ENCODE measurements around the gene ONECUT3.

The ONECUT3 gene

GRCh38 chr19:1742989-1743696, 10.2 kb upstream of the ONECUT3 start:
- no peak for DNase-seq

GRCh38 chr19:1744133-1744665, 9.1 kb upstream of the ONECUT3 start:
- no peak for DNase-seq

DNA sequence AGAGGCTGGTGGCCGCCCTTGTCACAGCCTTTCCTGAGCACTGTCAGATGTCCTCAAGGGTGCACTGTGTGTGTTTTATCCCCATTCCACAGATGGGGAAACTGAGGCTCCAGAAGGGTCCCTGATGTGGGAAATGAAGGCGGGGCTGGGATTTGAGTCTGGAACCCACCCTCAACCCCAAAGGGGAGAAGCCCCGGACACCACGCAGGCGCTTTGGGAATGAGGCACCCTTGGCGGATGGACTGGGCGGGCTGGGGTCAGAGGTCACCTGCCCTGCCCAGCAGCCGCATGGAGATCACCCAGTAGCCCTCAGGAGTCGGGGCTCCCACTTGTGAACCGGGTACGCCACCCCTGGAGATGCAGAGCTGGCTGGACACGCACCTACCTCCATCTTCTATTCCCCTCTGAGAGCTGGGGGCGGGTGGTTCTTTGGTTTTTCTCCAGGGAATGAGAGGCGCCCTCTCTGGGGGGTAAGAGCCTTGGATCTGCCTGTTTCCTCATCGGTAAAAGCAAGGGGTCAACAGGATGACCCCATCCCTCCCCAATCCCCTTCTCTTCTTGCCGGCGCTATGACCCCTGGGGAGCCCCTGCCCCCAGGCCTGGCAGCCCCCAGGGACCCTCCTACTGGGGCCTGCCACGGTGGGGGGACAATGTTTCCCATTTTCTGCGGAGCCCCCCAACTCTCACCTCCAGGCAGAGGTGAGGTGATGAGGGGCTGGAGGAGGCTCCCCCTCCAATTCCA, 8.3 kb upstream of the ONECUT3 start:
- DNase-seq = no peak

DNA sequence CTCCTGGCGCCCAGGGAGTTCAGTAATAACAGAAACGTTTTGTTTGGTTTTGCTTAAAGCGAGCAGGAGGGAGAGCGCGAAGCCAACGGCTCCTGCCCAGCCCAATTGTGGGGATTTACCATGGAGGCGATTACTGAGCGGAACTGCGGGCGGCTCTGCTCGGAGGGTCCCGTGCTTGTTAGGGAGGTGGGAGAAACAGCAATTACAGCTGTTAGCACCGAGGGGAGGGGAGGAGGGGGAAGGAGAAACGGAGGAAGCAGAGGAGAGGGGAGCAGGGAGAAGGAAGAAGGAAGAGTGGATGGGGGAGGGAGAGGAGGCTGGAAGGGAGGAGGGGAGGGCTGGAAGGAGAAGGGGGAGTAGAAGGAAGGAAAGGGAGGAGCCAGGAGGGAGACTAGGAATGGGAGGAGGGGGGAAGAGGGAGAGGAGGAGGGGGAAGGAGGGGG, 7.7 kb upstream of the ONECUT3 start:
- no peak for DNase-seq

GRCh38 chr19:1746401-1747284, 6.7 kb upstream of the ONECUT3 start:
- DNase-seq = no peak

DNA sequence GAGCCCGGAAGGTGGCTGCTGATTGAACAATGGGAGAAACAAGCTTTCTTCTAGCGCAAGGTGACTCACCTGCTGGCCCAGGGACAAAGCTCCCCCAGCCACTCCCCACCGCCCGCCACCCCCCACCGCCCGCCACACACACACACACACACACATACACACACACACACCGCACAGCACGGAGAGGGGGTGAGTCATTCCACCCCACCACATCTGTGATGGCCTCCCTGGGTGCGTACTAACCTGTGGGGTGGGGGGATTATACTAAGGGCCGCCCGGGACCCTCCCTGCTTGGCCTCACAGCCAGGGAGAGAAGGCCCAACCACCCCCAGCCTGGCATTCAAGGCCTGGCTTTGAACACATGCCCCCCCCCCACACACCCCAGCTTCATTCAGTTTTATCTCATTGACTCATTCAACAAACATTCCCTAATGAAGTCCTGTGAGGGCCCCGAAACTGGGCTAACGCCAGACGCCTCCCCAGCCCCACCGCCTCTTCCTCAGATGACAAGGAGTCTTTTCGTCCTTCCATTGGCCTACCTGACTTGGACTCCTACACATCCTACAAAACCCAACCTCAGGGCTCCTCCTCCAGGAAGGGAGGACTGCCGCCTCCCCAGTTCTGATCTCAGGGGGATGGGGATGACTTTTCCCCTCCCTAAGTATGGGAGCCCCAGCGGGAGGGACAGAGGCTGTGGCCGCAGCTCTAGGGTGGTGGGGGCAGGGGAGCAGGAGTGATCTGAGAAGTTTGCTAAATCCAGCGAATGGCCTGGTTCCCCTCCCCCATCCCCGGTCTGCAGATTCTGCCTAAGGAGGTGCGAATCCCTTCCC, 5.8 kb upstream of the ONECUT3 start:
- DNase-seq = peak in 1 of 2 donors; percentile 56

GRCh38 chr19:1748115-1748872, 5.0 kb upstream of the ONECUT3 start:
- DNase-seq = no peak

- DNase-seq = no peak
Observed at GRCh38 chr19:1748873-1749341, 4.4 kb upstream of the ONECUT3 start.

DNA sequence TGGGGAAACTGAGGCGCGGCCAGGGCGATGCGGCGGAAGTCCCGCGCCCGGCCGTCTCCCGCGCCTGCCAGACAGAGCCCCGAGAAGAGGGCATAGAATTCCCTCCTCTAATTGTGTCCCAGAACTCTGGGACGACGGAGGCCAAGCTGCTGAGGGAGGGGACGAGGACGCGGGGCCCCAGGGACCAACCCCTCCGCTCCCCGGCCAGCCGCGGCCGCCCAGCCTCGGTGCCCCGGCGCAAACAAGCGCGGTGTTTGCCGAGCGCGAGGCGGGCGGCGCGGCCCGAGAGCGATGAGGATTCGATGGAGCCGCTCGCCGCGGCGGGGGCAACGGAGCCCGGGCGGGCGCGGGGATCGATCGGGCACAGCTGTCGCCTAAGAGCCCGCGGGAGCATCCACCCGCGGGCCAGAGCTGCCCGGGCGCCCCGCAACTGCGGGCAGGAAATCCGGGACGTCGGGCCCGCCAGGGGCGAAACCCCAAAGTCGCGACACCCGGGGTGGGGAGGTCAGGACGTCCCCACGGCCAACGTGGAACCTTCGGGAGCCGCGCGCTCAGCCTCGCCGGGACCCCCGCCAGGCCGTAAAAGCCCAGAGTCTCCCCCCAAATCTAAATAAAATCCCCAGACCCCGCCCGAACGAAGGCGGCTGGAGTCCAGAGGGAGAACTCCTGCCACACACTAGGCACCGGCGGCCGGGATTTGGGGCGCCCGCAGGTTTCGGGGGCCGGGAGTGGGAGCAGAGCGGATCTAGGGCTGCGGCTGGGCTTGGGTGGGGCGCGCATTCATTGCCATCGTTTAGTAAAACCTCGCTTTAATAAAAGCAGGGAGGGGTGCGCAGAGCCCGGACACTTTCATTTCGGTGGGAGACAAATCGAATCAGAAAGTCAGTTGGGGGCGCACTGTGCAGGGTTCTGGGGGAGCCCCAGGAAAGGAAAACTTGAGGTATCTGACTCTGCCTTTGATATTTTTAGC, 3.6 kb upstream of the ONECUT3 start:
- DNase-seq = no peak

- DNase-seq = no peak
Observed at GRCh38 chr19:1750343-1751021, 2.8 kb upstream of the ONECUT3 start.

GRCh38 chr19:1751367-1752008, 1.8 kb upstream of the ONECUT3 start:
- DNase-seq = no peak

DNA sequence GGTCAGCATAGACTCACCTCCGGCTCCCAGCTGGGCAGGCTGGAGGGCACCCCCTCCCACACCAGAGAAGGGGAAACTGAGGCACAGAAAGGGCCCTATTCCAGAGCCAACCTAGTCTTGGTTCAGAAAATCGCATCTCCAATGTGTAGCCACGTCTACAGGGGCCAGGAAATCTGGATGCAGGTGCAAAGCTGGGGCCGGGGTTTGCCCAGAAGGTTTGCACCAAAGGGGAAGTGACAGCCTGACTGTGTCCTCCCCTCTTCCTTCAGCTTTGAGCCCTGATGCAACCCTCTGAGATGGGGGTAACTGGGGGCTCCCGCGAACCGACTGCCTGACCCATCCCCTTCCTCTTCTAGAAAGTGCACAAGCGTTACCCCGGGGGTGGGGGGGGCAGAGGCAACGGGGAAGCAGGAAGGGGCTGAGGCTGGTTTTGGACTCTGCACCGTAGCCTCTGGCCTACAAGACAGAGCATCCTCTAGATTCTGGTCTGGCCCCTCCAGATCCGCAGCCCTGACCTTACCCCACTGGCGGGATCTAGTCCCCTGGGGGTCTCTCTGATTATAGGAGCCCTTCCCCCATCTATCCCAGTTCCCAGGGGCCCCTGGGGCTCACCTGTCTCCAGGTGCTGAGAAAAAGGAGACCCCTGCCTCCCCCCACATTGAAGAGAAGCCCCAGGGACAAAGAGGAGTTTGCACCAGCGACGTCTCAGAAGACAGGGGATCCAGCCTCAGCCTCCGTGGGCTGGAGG, 1.1 kb upstream of the ONECUT3 start:
- no peak for DNase-seq

DNA sequence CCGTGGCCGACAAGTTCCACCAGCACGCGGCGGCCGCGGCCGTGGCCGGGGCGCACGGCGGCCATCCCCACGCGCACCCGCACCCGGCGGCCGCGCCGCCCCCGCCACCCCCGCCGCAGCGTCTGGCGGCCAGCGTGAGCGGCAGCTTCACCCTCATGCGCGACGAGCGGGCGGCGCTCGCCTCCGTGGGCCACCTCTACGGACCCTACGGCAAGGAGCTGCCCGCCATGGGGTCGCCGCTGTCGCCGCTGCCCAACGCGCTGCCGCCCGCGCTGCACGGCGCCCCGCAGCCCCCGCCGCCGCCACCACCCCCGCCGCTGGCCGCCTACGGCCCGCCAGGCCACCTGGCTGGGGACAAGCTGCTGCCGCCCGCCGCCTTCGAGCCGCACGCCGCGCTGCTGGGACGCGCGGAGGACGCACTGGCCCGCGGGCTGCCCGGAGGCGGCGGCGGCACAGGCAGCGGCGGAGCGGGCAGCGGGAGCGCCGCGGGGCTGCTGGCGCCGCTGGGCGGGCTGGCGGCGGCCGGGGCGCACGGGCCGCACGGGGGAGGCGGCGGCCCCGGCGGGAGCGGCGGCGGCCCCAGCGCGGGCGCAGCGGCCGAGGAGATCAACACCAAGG, 821 bp downstream of the ONECUT3 start:
- DNase-seq = no peak

DNA sequence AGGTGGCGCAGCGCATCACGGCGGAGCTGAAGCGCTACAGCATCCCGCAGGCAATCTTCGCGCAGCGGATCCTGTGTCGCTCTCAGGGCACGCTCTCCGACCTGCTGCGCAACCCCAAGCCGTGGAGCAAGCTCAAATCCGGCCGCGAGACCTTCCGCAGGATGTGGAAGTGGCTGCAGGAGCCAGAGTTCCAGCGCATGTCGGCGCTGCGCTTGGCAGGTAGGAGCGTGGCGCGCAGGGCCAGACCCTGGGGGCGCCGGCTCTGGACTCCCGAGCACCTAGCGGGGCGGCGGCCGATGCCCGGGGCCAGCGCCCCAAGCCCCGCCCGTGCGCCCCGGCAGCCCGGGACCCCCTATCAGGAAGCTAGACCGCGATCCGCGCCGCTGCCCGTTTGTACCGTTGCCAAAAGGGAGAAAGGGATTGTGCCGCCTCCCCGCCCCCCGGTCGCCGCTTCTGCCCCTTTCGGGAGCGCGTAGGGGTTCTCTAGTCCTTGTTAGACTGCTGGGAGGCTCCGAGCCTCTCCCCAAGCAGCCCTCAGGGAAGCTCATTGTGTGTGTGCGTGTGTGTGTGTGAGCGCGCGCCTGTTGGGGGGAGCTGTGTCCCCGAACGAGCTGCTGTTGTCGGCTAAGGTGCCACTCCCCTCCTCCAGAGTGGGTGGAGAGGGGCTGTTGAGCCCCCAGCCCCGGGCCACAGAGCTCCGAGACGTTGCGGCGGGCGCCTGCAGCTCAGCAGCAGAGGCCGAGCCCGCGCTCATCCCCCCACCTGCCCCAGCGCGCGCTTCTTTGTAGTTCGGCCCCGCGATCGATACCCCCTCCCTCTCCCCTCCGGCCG, 1.5 kb downstream of the ONECUT3 start:
- no peak for DNase-seq

DNA sequence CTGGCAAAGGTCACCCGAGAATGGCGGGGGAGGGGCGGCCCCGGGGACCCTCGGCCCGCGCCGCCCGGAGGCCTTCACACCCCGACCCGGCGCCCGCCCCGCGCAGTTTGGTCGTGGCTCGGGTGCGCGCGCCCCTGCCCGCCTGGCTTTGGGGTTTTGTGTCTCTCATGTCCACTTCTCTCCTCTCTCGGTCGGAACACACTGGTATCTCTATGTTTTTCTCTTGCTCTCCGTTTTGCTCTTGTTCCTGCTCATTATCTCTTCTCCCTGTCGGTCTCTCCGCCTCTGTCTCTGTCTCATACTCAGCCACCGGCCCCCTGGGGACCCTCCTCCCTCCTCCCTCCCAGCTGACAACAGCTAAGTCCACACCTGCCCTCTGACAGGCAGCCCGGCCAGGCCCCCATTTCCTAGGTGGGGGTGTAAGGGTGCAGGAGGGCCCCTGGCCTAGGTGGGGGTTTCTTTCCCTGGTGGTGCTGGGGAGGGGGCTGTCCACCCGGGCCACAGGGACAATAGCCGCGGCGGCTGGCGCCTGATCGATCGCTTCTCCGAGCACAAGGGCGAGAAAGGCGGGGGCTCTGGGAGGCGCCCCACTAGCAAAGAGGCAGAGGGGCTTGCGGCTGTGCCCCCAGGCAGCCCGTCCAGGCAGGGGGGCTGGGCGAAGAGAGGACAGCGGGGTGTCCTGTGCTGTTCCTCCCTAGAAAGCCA, 2.3 kb downstream of the ONECUT3 start:
- DNase-seq = no peak

GRCh38 chr19:1756264-1756663, 3.0 kb downstream of the ONECUT3 start:
- no peak for DNase-seq
